HepG2 (cell line): ENCODE results near the gene SV2A. TPM values are rescaled to one million over a fixed set of nuclear protein-coding genes. Genes with fewer than 3 reads are reported as not detected.
A peak's percentile ranks its signal among the peaks of the same experiment; 100 is the strongest.

ENCODE experiments used
- ATAC-seq: fragments of 200-7000 bp; cut with Tn5 transposase; 3 replicates; pipeline ENCODE4 v1.9.1; 2020; ENCODE audit warnings: mild to moderate bottlenecking, moderate library complexity
- BruUV-seq: library from RNA; stranded (reverse); fragments of 400-500 nt; replicated peaks from 2 replicates; lab custom pipeline; 2021; lab: Mats Ljungman, UMichigan
- CTCF ChIA-PET: fragments of 300-600 bp; formaldehyde crosslinking; extraction: SDS; loops from one replicate; lab custom pipeline; 2021; ENCODE audit warnings: low total read pairs, inconsistent platforms, low intra/inter-chr PET ratio; lab: Yijun Ruan, JAX
- POLR2A ChIA-PET: fragments of 350-600 bp; sonication (Branson Sonifier 250); formaldehyde crosslinking; loops from one replicate; lab custom pipeline; 2020; ENCODE audit warnings: antibody characterized with exemption, inconsistent platforms; lab: Yijun Ruan, JAX
- DNase-seq: peaks from one replicate; pipeline ENCODE4 v3.0.0-alpha.2; 2015; ENCODE audit warnings: low spot score
- FAIRE-seq: peaks from 3 replicates; lab custom pipeline; 2011; peaks lifted over from hg19 to GRCh38; lab: Jason Lieb, UNC
- H2AFZ ChIP-seq: one replicate; pipeline ENCODE4 v1.6.1; 2011; ENCODE audit warnings: low read length, inconsistent platforms
- H3K27ac ChIP-seq: fragments of 300-600 bp; 3 replicates; pipeline ENCODE4 v1.8.0; 2011; ENCODE audit warnings: mixed run types, mild to moderate bottlenecking, mixed read lengths, low read length, inconsistent platforms; ENCODE audit not compliant: insufficient read depth; ENCODE audit errors: extremely low read length
- H3K27me3 ChIP-seq, 2 experiments: fragments of 200-600 bp in 1 of 2; 2 replicates in 1 of 2; 3 replicates in 1 of 2; pipeline versions ENCODE4 v1.6.0 to v1.8.0; 2011; ENCODE audit warnings: low read length in 2 of 2, mild to moderate bottlenecking in 2 of 2, moderate library complexity in 2 of 2, inconsistent platforms in 1 of 2; ENCODE audit not compliant: insufficient read depth in 2 of 2, control insufficient read depth in 1 of 2
- H3K36me3 ChIP-seq, 2 experiments: fragments of 200-600 bp in 1 of 2; replicated peaks in 1 of 2; 2 replicates in 1 of 2; 3 replicates in 1 of 2; pipeline versions ENCODE4 v1.5.1 to v1.8.0; 2011; ENCODE audit warnings: low read length in 2 of 2, inconsistent platforms in 1 of 2; ENCODE audit not compliant: insufficient read depth in 2 of 2, control insufficient read depth in 1 of 2
- H3K4me1 ChIP-seq: 2 replicates; pipeline ENCODE4 v1.5.1; 2012; ENCODE audit warnings: low read length, inconsistent platforms; ENCODE audit not compliant: insufficient read depth
- H3K4me2 ChIP-seq: 2 replicates; pipeline ENCODE4 v1.6.0; 2011; ENCODE audit warnings: low read depth, low read length, inconsistent platforms
- H3K4me3 ChIP-seq, 3 experiments: fragments of 200-600 bp in 1 of 3; sonication (generic), shearing (Covaris generic) in 1 of 3; replicated peaks in 1 of 3; 2 replicates each; pipeline ENCODE4 v1.5.1; 2011 to 2016; ENCODE audit warnings: low read length in 3 of 3, inconsistent platforms in 2 of 3, low read depth in 2 of 3, mild to moderate bottlenecking in 2 of 3, control low read depth in 1 of 3, mixed read lengths in 1 of 3; ENCODE audit not compliant: insufficient read depth in 1 of 3
- H3K79me2 ChIP-seq: one replicate; pipeline ENCODE4 v1.6.1; 2011; ENCODE audit warnings: low read length, inconsistent platforms; ENCODE audit not compliant: insufficient read depth
- H3K9ac ChIP-seq: 2 replicates; pipeline ENCODE4 v1.6.0; 2011; ENCODE audit warnings: mild to moderate bottlenecking, low read depth, low read length, inconsistent platforms; ENCODE audit not compliant: insufficient read depth
- H3K9me3 ChIP-seq: 2 replicates; pipeline ENCODE4 v1.5.1; 2012; ENCODE audit warnings: mild to moderate bottlenecking, low read length
- H4K20me1 ChIP-seq: 2 replicates; pipeline ENCODE4 v1.6.0; 2011; ENCODE audit warnings: inconsistent platforms, mild to moderate bottlenecking, low read length, moderate library complexity; ENCODE audit not compliant: insufficient read depth
- CENPX ChIP-seq: sonication (generic); formaldehyde crosslinking; IDR thresholded peaks from 2 replicates; pipeline ENCODE4 v1.9.0; 2021; ENCODE audit warnings: mild to moderate bottlenecking, missing genetic modification reagents, moderate library complexity
- MTA1 ChIP-seq: sonication (generic); formaldehyde crosslinking; IDR thresholded peaks from 2 replicates; pipeline ENCODE4 v1.4.0; 2020; ENCODE audit warnings: missing genetic modification reagents, mild to moderate bottlenecking, borderline replicate concordance
- NFATC3 ChIP-seq: sonication (generic); formaldehyde crosslinking; IDR thresholded peaks from 2 replicates; pipeline ENCODE4 v1.5.1; 2020; ENCODE audit warnings: mild to moderate bottlenecking, missing genetic modification reagents
- PAF1 ChIP-seq: IDR thresholded peaks from 2 replicates; pipeline ENCODE4 v1.6.1; 2016; ENCODE audit warnings: missing genetic modification reagents, missing compliant biosample characterization
- SCMH1 ChIP-seq: sonication (generic); formaldehyde crosslinking; IDR thresholded peaks from 2 replicates; pipeline ENCODE4 v1.9.0; 2021; ENCODE audit warnings: missing genetic modification reagents, mild to moderate bottlenecking, borderline replicate concordance
- ZBTB7A ChIP-seq: sonication (generic); formaldehyde crosslinking; IDR thresholded peaks from 2 replicates; pipeline ENCODE4 v1.8.0; 2022; ENCODE audit warnings: mild to moderate bottlenecking, missing genetic modification reagents
- ZNF205 ChIP-seq: IDR thresholded peaks from 2 replicates; pipeline ENCODE4 v1.6.1; 2018; ENCODE audit warnings: missing biosample characterization, missing genetic modification reagents
- ZNF234 ChIP-seq: sonication (generic); formaldehyde crosslinking; conservative IDR thresholded peaks from 2 replicates; pipeline ENCODE4 v1.5.1; 2020; ENCODE audit warnings: mild to moderate bottlenecking, missing genetic modification reagents
- ZNF432 ChIP-seq: sonication (generic); formaldehyde crosslinking; IDR thresholded peaks from 2 replicates; pipeline ENCODE4 v1.5.0; 2020; ENCODE audit warnings: missing genetic modification reagents, mild to moderate bottlenecking, borderline replicate concordance
- ZNF556 ChIP-seq: sonication (generic); formaldehyde crosslinking; IDR thresholded peaks from 2 replicates; pipeline ENCODE4 v1.4.0; 2020; ENCODE audit warnings: mild to moderate bottlenecking, missing genetic modification reagents, borderline replicate concordance
- ZNF570 ChIP-seq: sonication (generic); formaldehyde crosslinking; IDR thresholded peaks from 2 replicates; pipeline ENCODE4 v1.4.0; 2020; ENCODE audit warnings: mild to moderate bottlenecking, missing genetic modification reagents, borderline replicate concordance
- ZNF674 ChIP-seq: sonication (generic); formaldehyde crosslinking; IDR thresholded peaks from 2 replicates; pipeline ENCODE4 v1.5.0; 2020; ENCODE audit warnings: low read depth, mild to moderate bottlenecking, missing genetic modification reagents
- ZNF713 ChIP-seq: sonication (generic); formaldehyde crosslinking; IDR thresholded peaks from 2 replicates; pipeline ENCODE4 v1.4.0; 2020; ENCODE audit warnings: mild to moderate bottlenecking, missing genetic modification reagents
- ZNF75D ChIP-seq: sonication (generic); formaldehyde crosslinking; IDR thresholded peaks from 2 replicates; pipeline ENCODE4 v1.8.1; 2023; ENCODE audit warnings: missing genetic modification reagents, mild to moderate bottlenecking, borderline replicate concordance
- ZNF777 ChIP-seq: sonication (generic); formaldehyde crosslinking; IDR thresholded peaks from 2 replicates; pipeline ENCODE4 v1.4.0; 2020; ENCODE audit warnings: missing genetic modification reagents
- WGBS: methylation state at CpG from one replicate; pipeline ENCODE4 v1.1.6; 2017; ENCODE audit warnings: low lambda C conversion rate; 5-methylcytosine and 5-hydroxymethylcytosine counted together
- in situ Hi-C: cut with HindIII; loops from 2 replicates; pipeline ENCODE4 v1.10.0; 2017; ENCODE audit warnings: low pct_unique_long_range_greater_than_20kb; ENCODE audit not compliant: extremely low pct_ligation_motif_present
- intact Hi-C: fragments of 100-400 bp; cut with micrococcal nuclease; formaldehyde crosslinking; loops from one replicate; pipeline ENCODE4 v1.10.0; 2022; ENCODE audit not compliant: unreplicated experiment
- polyA plus RNA-seq, 8 experiments: library from polyadenylated mRNA; depleted of rRNA in 3 of 8; stranded (reverse) in 7 of 8; unstranded in 1 of 8; fragments of >200 nt; fragmentation: Illumina TruSeq in 4 of 8; extraction: Trizol in 4 of 8; gene quantifications; 2 replicates each; pipeline versions ENCODE4 v1.2.1 to v1.2.3, GENCODE V29; 2011 to 2016; ENCODE audit warnings: low read depth in 4 of 8, missing spikeins in 1 of 8, mixed read lengths in 1 of 8; ENCODE audit not compliant: insufficient read depth in 1 of 8
- total RNA-seq, 5 experiments: library from RNA; depleted of rRNA; stranded (reverse); fragments of >200 nt; fragmentation: Illumina TruSeq; extraction: Trizol; gene quantifications; 2 replicates each; pipeline ENCODE4 v1.2.3, GENCODE V29; 2016; ENCODE audit warnings: low read depth in 1 of 5
- TF ChIP-seq, protein P1 (sequence below): sonication (generic); formaldehyde crosslinking; IDR thresholded peaks from 2 replicates; pipeline ENCODE4 v1.5.0; 2020; ENCODE audit warnings: missing genetic modification reagents
- TF ChIP-seq, protein P2 (sequence below): IDR thresholded peaks from 2 replicates; pipeline ENCODE4 v1.6.1; 2016
- TF ChIP-seq, protein P3 (sequence below): sonication (generic); formaldehyde crosslinking; conservative IDR thresholded peaks from 2 replicates; pipeline ENCODE4 v1.4.0; 2020; ENCODE audit warnings: missing genetic modification reagents

The SV2A gene
- total and polyA plus RNA-seq, 2 of the 13 experiments (the other 11 are each of a cell fraction or from before 2014, with no cell fraction given) = 0.84 to 1.9 TPM

DNA sequence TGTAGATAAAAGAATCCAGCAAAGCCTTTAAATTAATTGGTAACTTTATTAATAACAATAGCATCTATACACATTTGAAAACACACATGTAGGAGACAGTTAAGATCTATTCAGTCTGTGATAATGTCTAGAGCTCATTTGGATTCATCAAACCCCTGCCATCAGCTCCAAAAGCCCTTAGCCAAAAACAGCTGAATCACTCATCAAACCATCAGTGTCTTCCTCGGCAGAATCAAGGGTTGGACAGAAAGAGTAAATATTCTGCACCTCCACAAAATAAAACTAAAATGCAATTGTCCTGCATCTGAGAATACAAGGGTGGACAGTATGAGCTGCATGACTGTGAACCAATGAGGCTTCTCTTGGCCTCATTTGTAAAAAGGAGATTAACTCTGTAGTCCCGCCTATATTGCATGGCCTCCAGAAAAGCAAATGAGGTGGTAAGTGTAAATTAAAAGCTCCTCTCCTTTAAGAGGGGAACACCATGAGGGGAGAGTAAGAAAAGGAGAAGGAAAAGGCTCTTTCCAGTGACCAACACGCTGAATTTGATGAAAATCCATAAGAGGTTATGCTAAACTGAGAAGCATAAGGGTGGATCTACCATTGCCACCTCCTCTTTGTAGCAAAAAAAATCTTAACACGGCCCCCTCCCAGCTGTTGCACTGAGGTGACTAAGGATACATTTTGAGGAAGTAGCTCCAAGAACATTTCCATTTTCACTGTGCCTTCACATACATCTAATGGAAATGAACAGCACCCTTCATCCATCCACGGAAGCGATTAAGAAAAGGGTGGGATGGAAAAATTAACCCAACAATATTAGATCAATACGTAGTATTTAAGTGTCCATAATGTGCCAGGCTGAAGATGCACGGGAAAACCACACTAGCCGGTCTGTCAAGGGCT is 33.0 kb downstream of the SV2A start:
- no peaks in the 10 kb centered on the region for H3K36me3 ChIP-seq
- DNase-seq = no peak
- intact Hi-C loops = no loop called here
- peak overlapping the region; percentile 64 to 76 (median 67) for H3K4me3 ChIP-seq
- H3K27me3 ChIP-seq = no peaks in the 10 kb centered on the region; a peak in 1 of 5 replicates
- peaks cover 38% of the 10 kb centered on the region for H3K4me1 ChIP-seq
- WGBS = 46% methylated on average over 9 of the region's 9 CpGs
- in situ Hi-C loops = no loop called here
- FAIRE-seq = no peak
- peak overlapping the region; percentile 95 for H3K27ac ChIP-seq
- H3K4me2 ChIP-seq = peak overlapping the region; percentile 98
- ChIA-PET POLR2A (interaction anchor here (3.2 to 5.4 kb wide), 4 partner anchors 36 to 54 kb away, joined by 25 to 74 read pairs (median 37); partner anchors contain the start of gene MTMR11), CTCF (no interaction called here)
- peak overlapping the region; percentile 87 for H3K9ac ChIP-seq
- H3K9me3 ChIP-seq = no peaks in the 10 kb centered on the region
- H2AFZ ChIP-seq = no peak overlapping the region
- H3K79me2 ChIP-seq = peaks cover 3% of the 10 kb centered on the region
- H4K20me1 ChIP-seq = no peaks in the 10 kb centered on the region
- ATAC-seq = no peak
- no TSS peak for BruUV-seq
- no peak for TF ChIP-seq ZNF234 (CRISPR knock-in tag)
- no peak for TF ChIP-seq ZNF205 (CRISPR knock-in tag)
- no peak for TF ChIP-seq ZNF570
- TF ChIP-seq NFATC3 (CRISPR knock-in tag) = no peak
- no peak for TF ChIP-seq SCMH1 (CRISPR knock-in tag)
- TF ChIP-seq ZNF75D (CRISPR knock-in tag) = no peak
- TF ChIP-seq ZNF777 (CRISPR knock-in tag) = no peak
- no peak for TF ChIP-seq ZNF713 (CRISPR knock-in tag)
- TF ChIP-seq CENPX (CRISPR knock-in tag) = no peak
- TF ChIP-seq, protein P1, sequence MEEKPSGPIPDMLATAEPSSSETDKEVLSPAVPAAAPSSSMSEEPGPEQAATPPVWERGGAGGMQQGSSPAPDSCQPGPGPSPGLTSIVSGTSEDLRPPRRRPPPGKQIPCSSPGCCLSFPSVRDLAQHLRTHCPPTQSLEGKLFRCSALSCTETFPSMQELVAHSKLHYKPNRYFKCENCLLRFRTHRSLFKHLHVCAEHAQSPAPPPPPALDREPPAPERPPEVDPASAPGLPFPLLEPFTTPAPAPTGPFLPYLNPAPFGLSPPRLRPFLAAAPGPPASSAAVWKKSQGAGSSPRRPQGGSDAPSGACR (CRISPR knock-in tag) = 0 out of 2 replicates have a peak, but pooled peaks have one; percentile 30
- TF ChIP-seq ZNF556 = no peak
- TF ChIP-seq, protein P2, sequence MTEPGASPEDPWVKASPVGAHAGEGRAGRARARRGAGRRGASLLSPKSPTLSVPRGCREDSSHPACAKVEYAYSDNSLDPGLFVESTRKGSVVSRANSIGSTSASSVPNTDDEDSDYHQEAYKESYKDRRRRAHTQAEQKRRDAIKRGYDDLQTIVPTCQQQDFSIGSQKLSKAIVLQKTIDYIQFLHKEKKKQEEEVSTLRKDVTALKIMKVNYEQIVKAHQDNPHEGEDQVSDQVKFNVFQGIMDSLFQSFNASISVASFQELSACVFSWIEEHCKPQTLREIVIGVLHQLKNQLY (CRISPR knock-in tag) = no peak
- no peak for TF ChIP-seq PAF1
- TF ChIP-seq MTA1 (CRISPR knock-in tag) = no peak
- TF ChIP-seq, protein P3, sequence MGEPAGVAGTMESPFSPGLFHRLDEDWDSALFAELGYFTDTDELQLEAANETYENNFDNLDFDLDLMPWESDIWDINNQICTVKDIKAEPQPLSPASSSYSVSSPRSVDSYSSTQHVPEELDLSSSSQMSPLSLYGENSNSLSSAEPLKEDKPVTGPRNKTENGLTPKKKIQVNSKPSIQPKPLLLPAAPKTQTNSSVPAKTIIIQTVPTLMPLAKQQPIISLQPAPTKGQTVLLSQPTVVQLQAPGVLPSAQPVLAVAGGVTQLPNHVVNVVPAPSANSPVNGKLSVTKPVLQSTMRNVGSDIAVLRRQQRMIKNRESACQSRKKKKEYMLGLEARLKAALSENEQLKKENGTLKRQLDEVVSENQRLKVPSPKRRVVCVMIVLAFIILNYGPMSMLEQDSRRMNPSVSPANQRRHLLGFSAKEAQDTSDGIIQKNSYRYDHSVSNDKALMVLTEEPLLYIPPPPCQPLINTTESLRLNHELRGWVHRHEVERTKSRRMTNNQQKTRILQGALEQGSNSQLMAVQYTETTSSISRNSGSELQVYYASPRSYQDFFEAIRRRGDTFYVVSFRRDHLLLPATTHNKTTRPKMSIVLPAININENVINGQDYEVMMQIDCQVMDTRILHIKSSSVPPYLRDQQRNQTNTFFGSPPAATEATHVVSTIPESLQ (CRISPR knock-in tag) = no peak
- no peak for TF ChIP-seq ZNF674 (CRISPR knock-in tag)
- TF ChIP-seq ZNF432 (CRISPR knock-in tag) = no peak
- TF ChIP-seq ZBTB7A (CRISPR knock-in tag) = no peak
